Hematopoietic multipotent progenitor cell treated with erythropoietin and hydrocortisone succinate and interleukin-3 and kit ligand, for 6 days (in vitro differentiated cells): ENCODE measurements around the gene CYYR1.

ENCODE experiments used
- DNase-seq: peaks from one replicate; pipeline ENCODE4 v3.0.0-alpha.2; 2015

CYYR1 gene

DNA sequence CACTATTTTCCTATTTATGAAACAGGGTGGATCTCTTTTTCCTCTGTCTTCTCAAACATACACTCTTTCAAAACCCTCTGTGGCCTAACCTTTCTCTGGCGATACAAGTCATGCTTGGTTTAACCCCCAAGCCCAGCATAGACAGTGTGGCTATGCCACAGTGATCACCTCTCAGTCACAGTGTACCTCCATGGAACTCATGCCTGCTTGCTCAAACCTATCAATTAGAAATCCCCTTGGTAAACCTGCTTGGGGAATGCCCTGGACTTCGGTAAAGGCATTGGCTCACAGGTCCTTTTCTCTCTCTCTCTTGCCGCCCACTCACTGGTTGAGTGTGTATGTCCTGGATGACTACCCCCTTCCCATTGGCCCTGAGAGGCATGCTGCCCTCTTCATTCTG, 147.5 kb downstream of the CYYR1 start:
- DNase-seq: no peak

DNA sequence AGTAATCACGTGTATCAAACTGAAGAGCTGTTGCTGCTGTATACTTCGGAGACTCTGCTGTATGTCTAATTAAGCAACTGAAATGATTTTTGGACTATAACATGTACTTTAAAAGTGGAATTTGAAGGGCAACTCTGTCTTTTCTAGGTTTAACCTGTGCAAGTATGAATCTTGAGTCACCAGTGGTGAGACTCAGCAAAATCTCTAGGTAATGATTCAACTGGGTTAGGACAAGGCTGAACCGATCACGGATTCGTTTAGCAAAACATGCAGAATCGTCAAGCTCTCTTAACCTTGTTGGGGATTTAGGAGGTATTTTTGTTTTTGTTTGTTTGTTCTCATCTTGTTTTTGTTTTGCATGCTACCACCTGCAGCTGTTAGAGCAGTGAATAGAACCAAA, 149.6 kb downstream of the CYYR1 start:
- DNase-seq: no peak

DNA sequence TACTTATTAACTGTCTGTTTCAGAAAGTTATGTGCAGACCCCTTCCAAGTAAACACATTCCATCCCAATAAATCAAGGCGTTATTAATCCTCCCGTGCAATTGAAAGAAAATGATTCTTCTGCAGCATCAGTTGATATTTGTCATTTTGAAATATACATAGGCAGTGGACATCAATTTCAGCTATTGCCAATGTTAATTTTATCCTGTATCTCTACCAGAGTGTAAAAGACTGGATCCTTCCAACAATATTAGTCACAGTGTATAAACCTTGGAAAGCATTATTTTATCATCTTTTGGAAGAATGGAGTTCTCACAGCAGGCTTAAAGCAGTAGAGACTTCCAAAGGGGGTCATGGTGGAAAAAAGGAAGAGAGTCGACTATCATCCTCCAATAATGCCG, 150.4 kb downstream of the CYYR1 start:
- no peak for DNase-seq

DNA sequence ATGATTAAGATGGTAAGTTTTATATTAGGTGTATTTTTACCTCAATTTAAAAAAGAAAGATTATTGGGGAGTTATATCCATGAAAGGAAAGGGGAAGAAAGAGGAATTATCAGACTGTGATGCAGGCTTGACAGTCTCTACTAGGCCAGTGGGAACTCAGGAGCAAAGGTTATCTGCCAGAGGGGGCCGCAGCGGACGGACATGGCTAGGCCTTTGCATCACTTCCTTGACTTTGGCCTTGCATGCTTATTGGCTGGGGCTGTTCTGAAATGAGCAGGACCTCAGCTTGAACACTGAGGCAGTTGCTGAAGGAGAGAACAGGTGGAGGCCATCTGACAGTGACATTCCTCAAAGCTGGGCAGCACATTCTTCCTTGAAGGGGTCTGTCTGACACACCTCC, 150.9 kb downstream of the CYYR1 start:
- DNase-seq: no peak

DNA sequence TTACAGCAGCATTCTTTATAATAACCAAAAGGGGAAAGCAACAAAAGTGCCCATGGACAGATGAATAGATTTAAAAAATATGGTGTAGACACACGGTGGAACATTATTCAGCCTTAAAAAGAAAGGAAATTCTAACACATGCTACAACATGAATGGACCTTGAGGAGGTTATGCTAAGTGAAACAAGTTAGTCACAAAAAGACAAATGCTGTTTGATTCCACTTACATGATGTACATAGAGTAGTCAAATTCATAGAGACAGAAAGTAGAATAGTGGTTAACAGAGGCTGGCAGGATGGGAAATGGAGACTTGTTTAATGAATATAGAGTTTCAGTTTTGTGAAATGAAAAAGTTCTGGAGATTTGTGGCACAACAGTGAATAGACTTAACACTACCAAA, 151.4 kb downstream of the CYYR1 start:
- DNase-seq: no peak
